Psoas muscle (tissue), 8 donors: Measurements from ENCODE around the gene INF2. TPM values are rescaled to one million over a fixed set of nuclear protein-coding genes. Genes with fewer than 3 reads are reported as not detected.

Experiments used
- ATAC-seq, 4 donors: fragments of 200-7000 bp; cut with Tn5 transposase; one replicate each; pipeline ENCODE4 v1.9.1; 2020; ENCODE audit warnings: moderate library complexity in 3 of 4, mild to moderate bottlenecking in 2 of 4
- DNase-seq, 2 donors: peaks; one replicate each; pipeline ENCODE4 v3.0.0-alpha.2; 2020
- H3K27ac ChIP-seq: fragments of 200-600 bp; one replicate; pipeline ENCODE4 v1.8.0; 2022
- H3K27me3 ChIP-seq, 3 donors: fragments of 200-600 bp in 1 of 3; one replicate each; pipeline versions ENCODE4 v1.6.1 to v1.8.0; 2013 to 2022; ENCODE audit warnings: low read length in 2 of 3, mild to moderate bottlenecking in 2 of 3, moderate library complexity in 1 of 3; ENCODE audit not compliant: insufficient read depth in 3 of 3
- H3K36me3 ChIP-seq, 2 donors: fragments of 200-600 bp in 1 of 2; one replicate each; pipeline versions ENCODE4 v1.6.1 to v1.8.0; 2013 to 2022; ENCODE audit warnings: low read depth in 1 of 2, mild to moderate bottlenecking in 1 of 2, moderate library complexity in 1 of 2; ENCODE audit not compliant: insufficient read depth in 1 of 2
- H3K4me1 ChIP-seq: fragments of 200-600 bp; one replicate; pipeline ENCODE4 v1.8.0; 2022
- H3K4me3 ChIP-seq: fragments of 200-600 bp; one replicate; pipeline ENCODE4 v1.8.0; 2022; ENCODE audit warnings: mild to moderate bottlenecking
- H3K9me3 ChIP-seq: fragments of 200-600 bp; one replicate; pipeline ENCODE4 v1.8.0; 2022
- WGBS, 3 donors: extraction: QIAGEN DNeasy Blood & Tissue Kit; methylation state at CpG; one replicate each; pipeline versions ENCODE4 v1.1.6 to v1.1.7; 2013; 5-methylcytosine and 5-hydroxymethylcytosine counted together
- intact Hi-C, 2 donors: fragments of 100-400 bp; cut with DNase I; formaldehyde crosslinking; loops; one replicate each; pipeline versions ENCODE4 v1.11.0 to v1.14.2; 2022
- polyA plus RNA-seq, 3 donors: library from polyadenylated mRNA; stranded (reverse); fragments of 200-250 nt; gene quantifications; one replicate each; pipeline ENCODE4 v1.2.3, GENCODE V29; 2013
- total RNA-seq, 4 donors: library from RNA; stranded (reverse); fragmentation: NEBNext Ultra II Directional in 2 of 4; extraction: Animal tissue kit (Norgen Biotek cat#: 25700) in 2 of 4; gene quantifications; one replicate each; pipeline versions ENCODE4 v1.2.1 to v1.2.4, GENCODE V29; 2021 to 2023
- TF ChIP-seq, protein P1 (sequence below): fragments of 200-600 bp; IDR thresholded peaks from one replicate; pipeline ENCODE4 v1.8.0; 2022; ENCODE audit warnings: antibody characterized with exemption
- donor health status: healthy with polysubstance abuse.
- donor health status: DM: no; HTN: no; CAD: no; lungs with moderate emphysema.
- donor health status: Bipolar disorder and iron deficiency.
- donor health status: healthy.
- donor health status: DM: yes; HTN: yes; CAD: no.
- donor health status: DM: no; HTN: no; CAD: no.
- donor health status: DM: no; HTN: no; CAD: no.
- donor health status: DM: yes; HTN: yes; CAD: no.

INF2 gene
- total and polyA plus RNA-seq, 7 donors = 12.0 to 29.1 (median 21.6) TPM

DNA sequence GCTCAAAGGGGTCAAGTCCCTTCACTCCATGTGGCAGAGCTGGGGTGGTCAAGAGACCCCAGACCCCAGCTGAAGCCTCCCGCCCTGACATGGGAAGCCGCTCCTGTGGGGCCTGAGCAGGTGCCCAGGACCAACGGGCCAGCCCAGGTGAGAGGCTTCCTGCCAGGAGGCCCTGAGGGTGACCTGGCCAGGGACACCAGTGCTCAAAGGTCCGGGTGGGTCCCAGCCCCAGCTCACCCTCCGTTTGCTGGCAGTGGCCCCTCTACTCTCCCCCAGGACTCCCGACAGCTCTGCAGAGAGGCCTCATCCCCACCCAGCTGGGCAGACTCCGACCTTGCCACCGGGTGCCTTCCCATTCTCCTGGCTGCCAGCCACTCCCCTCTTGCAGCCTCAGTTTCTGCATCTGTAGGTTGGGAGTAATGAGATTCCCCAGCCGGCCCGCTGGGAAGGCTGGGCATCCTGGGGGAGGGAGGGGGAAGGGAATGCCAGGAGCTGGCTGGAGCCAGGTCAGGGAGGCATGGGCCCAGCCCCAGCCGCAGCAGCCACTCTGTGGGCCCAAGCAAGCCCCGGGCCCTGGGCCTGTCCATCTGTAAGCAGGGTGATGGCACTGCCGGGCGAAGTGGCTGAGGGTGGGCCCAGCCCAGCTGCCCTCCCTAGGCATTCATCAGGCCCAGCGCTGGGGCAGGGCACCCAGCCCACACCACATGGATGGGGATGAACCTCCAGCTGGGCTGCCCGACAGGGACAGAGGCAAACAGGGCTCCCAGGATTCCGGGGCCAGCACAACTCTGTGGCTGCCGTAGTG lies 10.3 kb upstream of the INF2 start:
- Histone ChIP-seq H3K36me3 (no peaks in the 10 kb centered on the region), H3K27ac (peak overlapping the region; percentile 86), H3K4me1 (peaks cover 39% of the 10 kb centered on the region), H3K27me3 (no peaks in the 10 kb centered on the region), H3K4me3 (peak overlapping the region; percentile 70), H3K9me3 (no peaks in the 10 kb centered on the region)
- TF ChIP-seq, protein P1, sequence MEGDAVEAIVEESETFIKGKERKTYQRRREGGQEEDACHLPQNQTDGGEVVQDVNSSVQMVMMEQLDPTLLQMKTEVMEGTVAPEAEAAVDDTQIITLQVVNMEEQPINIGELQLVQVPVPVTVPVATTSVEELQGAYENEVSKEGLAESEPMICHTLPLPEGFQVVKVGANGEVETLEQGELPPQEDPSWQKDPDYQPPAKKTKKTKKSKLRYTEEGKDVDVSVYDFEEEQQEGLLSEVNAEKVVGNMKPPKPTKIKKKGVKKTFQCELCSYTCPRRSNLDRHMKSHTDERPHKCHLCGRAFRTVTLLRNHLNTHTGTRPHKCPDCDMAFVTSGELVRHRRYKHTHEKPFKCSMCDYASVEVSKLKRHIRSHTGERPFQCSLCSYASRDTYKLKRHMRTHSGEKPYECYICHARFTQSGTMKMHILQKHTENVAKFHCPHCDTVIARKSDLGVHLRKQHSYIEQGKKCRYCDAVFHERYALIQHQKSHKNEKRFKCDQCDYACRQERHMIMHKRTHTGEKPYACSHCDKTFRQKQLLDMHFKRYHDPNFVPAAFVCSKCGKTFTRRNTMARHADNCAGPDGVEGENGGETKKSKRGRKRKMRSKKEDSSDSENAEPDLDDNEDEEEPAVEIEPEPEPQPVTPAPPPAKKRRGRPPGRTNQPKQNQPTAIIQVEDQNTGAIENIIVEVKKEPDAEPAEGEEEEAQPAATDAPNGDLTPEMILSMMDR = no peak
- ATAC-seq = no peak
- DNase-seq = peak in 1 of 2 donors; percentile 51
- WGBS, 3 donors = 87 to 93% (median 89%) methylated on average over 17 to 18 of the region's 18 CpGs
- intact Hi-C loops = no loop called here

DNA sequence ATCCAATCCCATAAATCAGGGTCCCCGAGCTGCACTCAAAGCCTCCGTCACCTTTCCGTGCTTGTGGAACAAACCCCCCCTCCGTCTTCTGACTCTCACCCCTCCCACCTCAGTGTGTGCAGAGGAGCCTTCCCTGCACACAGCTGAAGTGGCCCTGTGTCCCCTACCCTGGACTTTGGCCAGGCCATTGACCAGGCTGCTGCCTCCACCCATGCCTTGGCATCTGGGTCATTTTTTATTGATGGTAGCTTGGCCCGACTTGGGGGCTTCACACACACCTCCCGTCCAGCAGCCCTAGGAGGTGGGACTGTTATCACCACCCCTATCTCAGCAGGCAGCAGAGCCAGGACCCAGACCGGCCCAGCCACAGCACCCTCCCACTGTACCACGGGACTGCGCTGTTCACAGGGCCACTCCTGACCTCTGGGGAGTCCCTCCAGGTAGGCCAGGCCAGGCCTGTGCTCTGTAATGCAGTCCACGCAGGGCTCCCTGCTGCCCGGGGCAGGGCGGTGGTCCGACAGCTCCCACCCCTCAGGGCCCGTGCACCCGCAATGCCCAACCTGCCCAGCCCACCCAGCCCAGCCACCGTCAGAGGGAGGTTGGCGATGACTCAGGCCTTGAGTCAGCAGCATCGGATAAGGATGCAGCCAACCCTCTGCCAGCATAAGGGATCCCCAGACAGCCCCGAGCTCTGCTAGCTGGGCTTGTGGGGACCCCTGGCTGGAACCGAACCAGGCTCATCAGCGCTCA lies 9.2 kb upstream of the INF2 start:
- Histone ChIP-seq H3K27ac (peak overlapping the region; percentile 69), H3K9me3 (no peaks in the 10 kb centered on the region), H3K36me3 (no peaks in the 10 kb centered on the region), H3K4me3 (no peak overlapping the region), H3K4me1 (peaks cover 39% of the 10 kb centered on the region), H3K27me3 (no peaks in the 10 kb centered on the region)
- DNase-seq (peak; percentile 46 to 55), ATAC-seq (peak in 2 of 4 donors; percentile 42 to 49)
- 82 to 84% (median 83%) methylated on average over 19 to 21 of the region's 21 CpGs for WGBS, 3 donors
- TF ChIP-seq, protein P1 = no peak
- intact Hi-C loops = loop anchor here in 1 of 2 donors (10.0 kb wide), 1 partner anchor 815 kb away; the partner anchor contains the start of gene TEDC1

DNA sequence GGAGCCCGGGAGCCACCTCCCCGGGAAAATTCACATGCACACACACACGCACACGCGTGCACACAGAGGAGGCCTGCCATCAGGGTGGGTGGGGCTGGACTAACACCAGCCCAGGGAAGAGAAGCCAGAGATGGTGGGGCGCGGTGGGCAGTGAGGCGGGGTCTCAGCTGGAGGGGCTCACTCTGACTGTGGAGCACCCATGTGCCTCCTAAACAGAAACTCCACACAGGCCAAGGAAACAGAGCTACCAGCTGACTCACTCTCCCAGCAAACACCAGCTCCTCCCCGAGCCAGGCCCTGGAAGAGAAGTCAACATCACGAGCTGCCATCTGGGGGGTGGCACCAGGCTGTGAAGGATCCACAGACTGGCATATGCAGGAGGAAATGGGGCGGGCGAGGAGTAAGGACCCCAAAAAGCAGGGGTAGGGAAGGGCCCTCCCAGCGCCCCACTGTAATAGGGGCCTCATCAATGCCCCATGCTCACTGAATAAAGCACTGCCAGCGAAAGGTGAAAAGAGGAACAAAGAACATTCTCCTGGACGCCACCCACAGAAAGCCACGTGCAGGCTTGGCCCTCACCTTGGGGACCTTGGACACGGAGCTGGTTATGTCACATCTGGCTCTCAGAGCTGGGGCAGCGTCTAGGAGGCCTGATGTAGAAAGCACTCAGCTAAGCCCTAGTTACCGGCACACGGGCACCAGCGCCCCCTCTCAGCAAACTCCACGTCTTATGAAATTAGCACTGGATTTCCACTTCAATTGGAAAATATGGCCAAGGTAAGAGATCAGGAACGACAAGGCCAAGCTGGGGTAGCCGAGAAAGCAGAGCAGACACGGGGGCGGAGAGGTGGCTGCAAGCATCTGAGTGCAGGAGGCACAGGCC lies 8.4 kb upstream of the INF2 start:
- Histone ChIP-seq H3K36me3 (no peaks in the 10 kb centered on the region), H3K4me3 (peak overlapping the region; percentile 30), H3K27me3 (no peaks in the 10 kb centered on the region), H3K27ac (peak overlapping the region; percentile 69), H3K9me3 (no peaks in the 10 kb centered on the region), H3K4me1 (peaks cover 39% of the 10 kb centered on the region)
- ATAC-seq (peak; percentile 38 to 56 (median 50)), DNase-seq (peak; percentile 55 to 62)
- TF ChIP-seq, protein P1 = no peak
- intact Hi-C loops = loop anchor here in 1 of 2 donors (10.0 kb wide), 1 partner anchor 814 kb away; the partner anchor contains the start of gene TEDC1
- WGBS, 3 donors = 57 to 58% (median 58%) methylated on average over 24 to 26 of the region's 26 CpGs

DNA sequence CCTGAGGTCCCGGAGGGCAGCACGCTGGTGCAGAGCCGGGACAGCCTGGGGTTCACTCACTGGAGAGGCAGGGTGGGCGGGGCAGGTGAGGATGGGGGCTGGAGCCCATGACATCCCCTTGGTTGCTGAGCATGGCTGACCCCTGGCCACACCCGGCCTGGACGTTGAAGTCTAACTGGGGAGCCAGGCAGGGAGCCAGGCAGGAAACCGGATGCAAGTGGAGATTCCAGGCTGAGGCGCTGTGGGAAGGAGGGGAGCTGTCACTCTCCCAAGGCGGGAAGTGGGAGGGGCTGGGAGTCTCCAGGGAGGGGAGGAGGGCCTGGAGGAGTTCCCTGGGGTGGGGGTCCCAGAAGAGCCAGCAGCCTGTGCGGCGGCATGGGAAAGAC lies 7.7 kb upstream of the INF2 start:
- DNase-seq (peak; percentile 87 to 89), ATAC-seq (peak; percentile 52 to 71 (median 62))
- TF ChIP-seq, protein P1 = no peak
- Histone ChIP-seq H3K9me3 (no peaks in the 10 kb centered on the region), H3K27ac (peak overlapping the region; percentile 69), H3K4me3 (peak overlapping the region; percentile 30), H3K27me3 (no peaks in the 10 kb centered on the region), H3K36me3 (no peaks in the 10 kb centered on the region), H3K4me1 (peaks cover 39% of the 10 kb centered on the region)
- WGBS, 3 donors = 12 to 33% (median 25%) methylated on average over 11 of the region's 11 CpGs
- intact Hi-C loops = loop anchor here in 1 of 2 donors (10.0 kb wide), 1 partner anchor 813 kb away; the partner anchor contains the start of gene TEDC1
